Ascending aorta (tissue), 2 donors: ENCODE results near the gene IQCH. TPM values are rescaled to one million over a fixed set of nuclear protein-coding genes. Genes with fewer than 3 reads are reported as not detected.

Source experiments
- DNase-seq, 2 donors: peaks; one replicate each; pipeline ENCODE4 v3.0.0-alpha.2; 2019; ENCODE audit warnings: low spot score in 2 of 2
- H3K27ac ChIP-seq, 2 donors: fragments of 200-600 bp; sonication (generic); one replicate each; pipeline ENCODE4 v1.5.1; 2016 to 2017; ENCODE audit warnings: mild to moderate bottlenecking in 1 of 2
- H3K27me3 ChIP-seq: fragments of 200-600 bp; sonication (generic); one replicate; pipeline ENCODE4 v1.5.1; 2017
- H3K36me3 ChIP-seq, 2 donors: fragments of 200-600 bp; sonication (generic); one replicate each; pipeline ENCODE4 v1.5.1; 2016
- H3K4me1 ChIP-seq, 2 donors: fragments of 200-600 bp; sonication (generic); one replicate each; pipeline ENCODE4 v1.5.1; 2016 to 2017; ENCODE audit warnings: mild to moderate bottlenecking in 1 of 2
- H3K4me3 ChIP-seq, 2 donors: fragments of 200-600 bp; sonication (generic); one replicate each; pipeline ENCODE4 v1.5.1; 2016 to 2017; ENCODE audit warnings: mild to moderate bottlenecking in 1 of 2
- H3K9me3 ChIP-seq, 2 donors: fragments of 200-600 bp; sonication (generic); one replicate each; pipeline ENCODE4 v1.5.1; 2016
- CTCF ChIP-seq, 3 experiments: fragments of 200-600 bp in 2 of 3; fragments of 450-650 bp in 1 of 3; sonication (generic) in 2 of 3; IDR thresholded peaks; one replicate each; pipeline ENCODE4 v1.5.1; 2016 to 2019; ENCODE audit warnings: antibody characterized with exemption in 3 of 3, mild to moderate bottlenecking in 1 of 3, moderate library complexity in 1 of 3
- intact Hi-C: fragments of 100-400 bp; cut with DNase I; formaldehyde crosslinking; loops from one replicate; pipeline ENCODE4 v1.15.1; 2023
- total RNA-seq: library from RNA; depleted of rRNA; stranded (reverse); fragments of >200 nt; gene quantifications from one replicate; pipeline ENCODE4 v1.1.0, GENCODE V29; 2016

IQCH gene
- total RNA-seq, 1 donor from 2014 or later = not detected

GRCh38 chr15:67382723-67383122, 128.1 kb downstream of the IQCH start:
- H3K36me3 ChIP-seq = no peaks in the 10 kb centered on the region
- H3K27me3 ChIP-seq = no peaks in the 10 kb centered on the region
- no peaks in the 10 kb centered on the region for H3K9me3 ChIP-seq
- no peak for TF ChIP-seq CTCF (IDR thresholded peaks at IDR 0.05)
- no peak overlapping the region for H3K27ac ChIP-seq
- no peaks in the 10 kb centered on the region for H3K4me1 ChIP-seq
- intact Hi-C loops = no loop called here
- DNase-seq = no peak
- H3K4me3 ChIP-seq = no peak overlapping the region

- no peak for TF ChIP-seq CTCF (IDR thresholded peaks at IDR 0.05)
- Histone ChIP-seq H3K9me3 (no peaks in the 10 kb centered on the region), H3K27me3 (no peaks in the 10 kb centered on the region), H3K4me3 (no peak overlapping the region), H3K4me1 (no peaks in the 10 kb centered on the region), H3K36me3 (no peaks in the 10 kb centered on the region), H3K27ac (no peak overlapping the region)
- no peak for DNase-seq
- intact Hi-C loops = no loop called here
Measured at GRCh38 chr15:67383899-67384298, 129.3 kb downstream of the IQCH start.

- no peaks in the 10 kb centered on the region for H3K27me3 ChIP-seq
- TF ChIP-seq CTCF (IDR thresholded peaks at IDR 0.05) = no peak
- intact Hi-C loops = no loop called here
- no peaks in the 10 kb centered on the region for H3K4me1 ChIP-seq
- no peak for DNase-seq
- H3K27ac ChIP-seq = no peak overlapping the region
- no peak overlapping the region for H3K4me3 ChIP-seq
- H3K9me3 ChIP-seq = no peaks in the 10 kb centered on the region
- no peaks in the 10 kb centered on the region for H3K36me3 ChIP-seq
Measured at GRCh38 chr15:67384761-67385160, 130.2 kb downstream of the IQCH start.

- no peaks in the 10 kb centered on the region for H3K9me3 ChIP-seq
- no peak overlapping the region for H3K4me3 ChIP-seq
- H3K27me3 ChIP-seq = no peaks in the 10 kb centered on the region
- DNase-seq = no peak
- no peaks in the 10 kb centered on the region for H3K4me1 ChIP-seq
- no peak overlapping the region for H3K27ac ChIP-seq
- intact Hi-C loops = no loop called here
- no peaks in the 10 kb centered on the region for H3K36me3 ChIP-seq
- TF ChIP-seq CTCF (IDR thresholded peaks at IDR 0.05) = peak in 1 of 3 experiments; percentile 5
Measured at GRCh38 chr15:67385971-67386370, 131.4 kb downstream of the IQCH start.

- no peak for TF ChIP-seq CTCF (IDR thresholded peaks at IDR 0.05)
- Histone ChIP-seq H3K27ac (no peak overlapping the region), H3K4me1 (no peaks in the 10 kb centered on the region), H3K4me3 (no peak overlapping the region), H3K9me3 (no peaks in the 10 kb centered on the region), H3K27me3 (no peaks in the 10 kb centered on the region), H3K36me3 (no peaks in the 10 kb centered on the region)
- intact Hi-C loops = no loop called here
- DNase-seq = no peak
Measured at GRCh38 chr15:67386947-67387346, 132.4 kb downstream of the IQCH start.

GRCh38 chr15:67389975-67390374, 135.4 kb downstream of the IQCH start:
- Histone ChIP-seq H3K9me3 (no peaks in the 10 kb centered on the region), H3K4me3 (no peak overlapping the region), H3K36me3 (no peaks in the 10 kb centered on the region), H3K27ac (no peak overlapping the region), H3K27me3 (no peaks in the 10 kb centered on the region), H3K4me1 (no peaks in the 10 kb centered on the region)
- intact Hi-C loops = no loop called here
- TF ChIP-seq CTCF (IDR thresholded peaks at IDR 0.05) = no peak
- no peak for DNase-seq
